Measurements from ENCODE around the gene TMEM14B. TPM values are rescaled to one million over a fixed set of nuclear protein-coding genes. Genes with fewer than 3 reads are reported as not detected.

Gene TMEM14B
- polyA plus RNA-seq, 3 donors, result 33.2 to 130 (median 75.9) TPM

- no peak overlapping the region for H3K27ac ChIP-seq (ENCODE audit: low read depth, low read length)
- WGBS, 3 donors, result 61 to 66% (median 63%) methylated on average over 3 of the region's 3 CpGs
Measured at GRCh38 chr6:10800810-10801209, 53.2 kb downstream of the TMEM14B start.

DNA sequence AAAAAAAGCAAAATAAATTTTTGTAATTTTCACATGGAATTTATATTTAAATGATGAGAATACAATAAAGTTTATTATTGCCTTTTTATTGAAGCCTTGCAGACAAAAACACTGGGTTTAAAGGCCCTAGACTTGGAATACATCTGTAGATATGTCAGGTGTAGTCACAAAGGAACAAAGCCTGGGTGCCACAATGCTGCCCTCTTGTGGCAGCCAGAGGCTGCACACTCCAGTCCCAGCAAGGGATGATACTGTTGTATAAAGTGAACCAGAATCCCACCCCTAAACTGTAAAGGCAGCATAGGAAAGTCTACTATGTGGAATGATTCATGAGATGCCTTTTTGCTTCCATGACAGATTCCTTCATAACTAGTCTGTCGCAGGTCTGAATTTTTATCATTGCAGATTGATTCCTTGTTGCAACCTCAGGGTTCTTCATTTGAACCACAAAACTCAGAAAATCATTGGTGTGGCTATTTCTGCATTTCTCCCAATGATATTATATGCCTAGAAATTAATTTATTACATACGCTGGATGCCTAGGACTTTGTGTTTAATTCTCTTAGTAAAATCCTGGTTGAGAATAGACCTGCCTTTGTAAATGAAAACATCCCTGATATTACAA, 53.7 kb downstream of the TMEM14B start:
- no peak overlapping the region for H3K27ac ChIP-seq (ENCODE audit: low read depth, low read length)
- WGBS, 3 donors, result 36 to 47% (median 43%) methylated on average over 2 of the region's 2 CpGs

Other genes with a start within 250 kb of the TMEM14B start
- gene GCNT2, start 226.5 kb upstream of the TMEM14B start, polyA plus RNA-seq, result 1 to 10 TPM in 1 of 3 donors, under 1 TPM in 2; 0.34 to 1.9 (median 0.86) TPM
- gene C6orf52, start 53.2 kb upstream of the TMEM14B start, polyA plus RNA-seq, result 1 to 10 TPM in 2 of 3 donors, under 1 TPM in 1; 0.65 to 2.5 (median 1.9) TPM
- gene PAK1IP1, start 52.8 kb upstream of the TMEM14B start, polyA plus RNA-seq, result 10 to 100 TPM in 2 of 3 donors, 1 to 10 TPM in 1; 6.2 to 17.3 (median 17.2) TPM
- gene TMEM14C, start 24.7 kb upstream of the TMEM14B start, polyA plus RNA-seq, result 100 to 1,000 TPM in 2 of 3 donors, 10 to 100 TPM in 1; 62.5 to 184 (median 130) TPM
- gene MAK, start 90.7 kb downstream of the TMEM14B start, polyA plus RNA-seq, result under 1 TPM; 0.09 to 0.37 (median 0.11) TPM
- gene GCM2, start 134.2 kb downstream of the TMEM14B start, polyA plus RNA-seq, result not detected
- under 1 TPM; 0.18 to 0.34 (median 0.22) TPM for gene SYCP2L, start 139.2 kb downstream of the TMEM14B start, polyA plus RNA-seq

Measured in adipose tissue (tissue), 3 donors.